ENCODE results near the gene SYNM. TPM values are rescaled to one million over a fixed set of nuclear protein-coding genes. Genes with fewer than 3 reads are reported as not detected.
A peak's percentile ranks its signal among the peaks of the same experiment; 100 is the strongest.

SYNM gene
- total RNA-seq, 2 donors from 2014 or later: 3.3 to 108 TPM

DNA sequence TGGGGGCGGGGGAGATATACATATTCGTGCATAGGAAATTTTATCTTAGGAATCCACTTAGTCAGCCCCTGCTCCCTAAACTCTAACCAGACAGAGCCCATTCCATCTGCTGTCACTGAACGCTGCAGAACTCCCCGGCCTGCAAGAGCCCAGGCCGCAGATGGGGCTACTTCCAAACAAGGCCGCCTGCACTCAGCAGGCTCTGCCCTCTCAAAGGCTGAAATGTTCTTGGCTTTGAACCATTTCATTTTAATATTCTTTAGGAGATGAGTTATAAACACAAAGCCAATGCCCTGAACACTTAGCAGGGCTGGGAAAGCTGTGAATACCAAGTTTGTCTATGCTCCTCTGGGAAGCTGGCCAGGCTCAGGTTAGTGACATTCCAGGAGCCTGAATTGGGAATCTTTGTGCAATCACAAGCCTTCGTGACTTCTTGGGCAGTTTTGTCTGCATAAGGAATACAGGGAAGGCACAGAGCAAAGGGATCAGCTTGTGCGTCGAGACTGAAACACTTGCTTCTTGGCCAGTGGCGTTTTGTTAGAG, 65.0 kb downstream of the SYNM start:
- H3K9me3 ChIP-seq: no peaks in the 10 kb centered on the region
- intact Hi-C loops (cut with DNase I): no loop called here

DNA sequence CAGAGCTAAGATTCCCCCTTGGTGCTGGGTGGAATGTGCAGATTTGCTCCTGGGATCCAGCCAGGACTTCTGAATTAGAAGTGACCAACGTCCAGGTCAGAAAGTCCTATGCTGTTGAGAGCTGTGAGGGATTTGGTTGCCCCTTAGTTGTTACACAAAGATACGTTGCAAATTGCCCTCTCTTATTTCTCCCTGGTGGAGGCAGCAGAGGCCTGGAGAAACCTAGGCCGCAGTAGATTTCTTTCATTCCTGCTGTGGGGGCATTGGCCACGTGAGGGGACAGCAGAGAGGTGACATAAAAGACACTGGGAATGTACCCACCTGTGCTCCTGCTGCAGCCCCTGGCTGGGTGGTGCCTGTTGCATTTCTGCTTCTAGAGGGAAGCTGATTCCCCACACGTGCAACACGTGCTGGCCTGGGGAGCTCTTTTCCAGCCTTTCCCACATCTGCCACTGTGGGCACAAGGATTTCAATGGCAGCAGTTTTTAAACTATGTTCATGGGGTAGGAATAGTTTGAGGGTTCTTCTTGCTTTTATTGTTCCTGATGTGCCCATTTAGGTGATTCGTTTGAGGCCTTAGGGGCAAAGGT, 65.7 kb downstream of the SYNM start:
- no peaks in the 10 kb centered on the region for H3K36me3 ChIP-seq
- TF ChIP-seq, protein P1, sequence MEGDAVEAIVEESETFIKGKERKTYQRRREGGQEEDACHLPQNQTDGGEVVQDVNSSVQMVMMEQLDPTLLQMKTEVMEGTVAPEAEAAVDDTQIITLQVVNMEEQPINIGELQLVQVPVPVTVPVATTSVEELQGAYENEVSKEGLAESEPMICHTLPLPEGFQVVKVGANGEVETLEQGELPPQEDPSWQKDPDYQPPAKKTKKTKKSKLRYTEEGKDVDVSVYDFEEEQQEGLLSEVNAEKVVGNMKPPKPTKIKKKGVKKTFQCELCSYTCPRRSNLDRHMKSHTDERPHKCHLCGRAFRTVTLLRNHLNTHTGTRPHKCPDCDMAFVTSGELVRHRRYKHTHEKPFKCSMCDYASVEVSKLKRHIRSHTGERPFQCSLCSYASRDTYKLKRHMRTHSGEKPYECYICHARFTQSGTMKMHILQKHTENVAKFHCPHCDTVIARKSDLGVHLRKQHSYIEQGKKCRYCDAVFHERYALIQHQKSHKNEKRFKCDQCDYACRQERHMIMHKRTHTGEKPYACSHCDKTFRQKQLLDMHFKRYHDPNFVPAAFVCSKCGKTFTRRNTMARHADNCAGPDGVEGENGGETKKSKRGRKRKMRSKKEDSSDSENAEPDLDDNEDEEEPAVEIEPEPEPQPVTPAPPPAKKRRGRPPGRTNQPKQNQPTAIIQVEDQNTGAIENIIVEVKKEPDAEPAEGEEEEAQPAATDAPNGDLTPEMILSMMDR (IDR thresholded peaks at IDR 0.05): no peak
- intact Hi-C loops (cut with DNase I): no loop called here
- no peaks in the 10 kb centered on the region for H3K4me1 ChIP-seq
- no peaks in the 10 kb centered on the region for H3K27me3 ChIP-seq
- no peak overlapping the region for H3K4me3 ChIP-seq
- no peaks in the 10 kb centered on the region for H3K9me3 ChIP-seq
- no peak for DNase-seq
- H3K9ac ChIP-seq (ENCODE audit: low read depth in 2 of 2, low read length in 2 of 2): no peak overlapping the region
- H3K27ac ChIP-seq: peak overlapping the region; percentile 32

More for the DNA sequence above, 65.0 kb downstream of the SYNM start:
- H3K4me1 ChIP-seq: no peaks in the 10 kb centered on the region
- TF ChIP-seq, protein P1 (IDR thresholded peaks at IDR 0.05): no peak
- H3K36me3 ChIP-seq: no peaks in the 10 kb centered on the region
- no peak overlapping the region for H3K4me3 ChIP-seq
- peak overlapping the region; percentile 32 for H3K27ac ChIP-seq
- no peak for DNase-seq
- peak overlapping the region in 1 of 2 donors; percentile 18 for H3K9ac ChIP-seq (ENCODE audit: low read depth in 2 of 2, low read length in 2 of 2)
- no peaks in the 10 kb centered on the region for H3K27me3 ChIP-seq

DNA sequence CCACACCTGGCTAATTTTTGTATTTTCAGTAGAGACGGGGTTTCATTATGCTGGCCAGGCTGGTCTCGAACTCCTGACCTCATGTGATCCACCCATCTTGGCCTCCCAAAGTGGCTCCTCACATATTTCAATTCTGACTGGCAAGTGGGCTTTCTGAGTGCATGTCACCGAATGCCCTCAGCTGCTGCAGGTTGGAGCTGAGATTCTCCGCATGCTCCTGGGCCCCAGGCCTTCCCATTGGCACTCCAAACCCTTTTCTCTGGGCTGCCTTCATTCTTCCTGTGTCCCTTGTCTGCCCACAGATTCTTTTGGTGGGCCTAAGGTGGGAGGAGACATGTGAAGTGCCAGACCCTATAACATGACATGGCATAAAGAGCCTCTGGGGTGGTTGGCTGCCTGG, 67.3 kb downstream of the SYNM start:
- Histone ChIP-seq H3K9me3 (no peaks in the 10 kb centered on the region), H3K27ac (no peak overlapping the region), H3K9ac (ENCODE audit: low read depth in 2 of 2, low read length in 2 of 2) (no peak overlapping the region), H3K4me3 (no peak overlapping the region), H3K4me1 (no peaks in the 10 kb centered on the region), H3K36me3 (no peaks in the 10 kb centered on the region), H3K27me3 (no peaks in the 10 kb centered on the region)
- TF ChIP-seq, protein P1 (IDR thresholded peaks at IDR 0.05): no peak
- DNase-seq: no peak
- intact Hi-C loops (cut with DNase I): no loop called here

GRCh38 chr15:99172989-99173388, 68.1 kb downstream of the SYNM start:
- Histone ChIP-seq H3K9ac (ENCODE audit: low read depth in 2 of 2, low read length in 2 of 2) (no peak overlapping the region), H3K9me3 (no peaks in the 10 kb centered on the region), H3K27me3 (no peaks in the 10 kb centered on the region), H3K4me1 (no peaks in the 10 kb centered on the region), H3K36me3 (no peaks in the 10 kb centered on the region), H3K4me3 (no peak overlapping the region), H3K27ac (no peak overlapping the region)
- intact Hi-C loops (cut with DNase I): no loop called here
- TF ChIP-seq, protein P1 (IDR thresholded peaks at IDR 0.05): no peak
- no peak for DNase-seq

DNA sequence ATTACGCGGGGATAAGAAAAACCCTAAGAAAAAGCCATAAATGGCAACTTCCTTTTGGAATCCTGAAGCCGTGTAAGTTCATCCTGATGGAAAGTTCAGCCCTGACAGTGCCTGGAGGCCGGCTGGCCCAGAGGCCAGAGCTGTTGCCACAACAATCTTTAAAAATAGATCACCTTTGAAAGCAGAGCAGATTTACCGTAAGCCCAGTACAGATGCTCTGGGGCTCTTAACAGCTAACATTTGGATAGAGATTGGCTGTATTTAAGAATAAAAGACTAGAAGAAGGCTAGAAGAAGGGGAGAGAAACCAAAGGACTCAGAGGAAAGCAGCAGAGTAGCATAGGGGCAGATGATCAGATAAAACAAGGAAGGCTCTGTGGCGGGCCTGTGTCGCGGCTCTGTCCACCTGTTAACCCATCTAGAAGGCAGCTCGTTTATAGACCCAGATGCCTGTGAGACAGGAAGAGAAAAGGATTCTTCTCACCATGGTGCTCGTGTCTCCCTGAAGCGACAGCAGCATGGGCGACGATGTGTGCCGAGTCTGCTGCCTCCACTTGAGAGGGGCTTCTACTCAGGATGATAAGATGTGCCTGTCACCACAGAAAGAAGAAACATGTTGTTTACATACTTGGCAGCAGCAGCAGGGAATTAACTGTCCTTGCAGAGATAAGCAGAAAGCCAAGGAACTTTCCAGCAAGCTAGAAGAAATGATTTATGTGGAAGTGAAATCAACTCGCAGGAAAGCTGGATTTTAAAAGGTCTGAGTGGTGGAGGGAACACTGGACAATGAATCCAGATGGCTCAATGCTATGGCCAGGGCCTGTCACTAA, 69.9 kb downstream of the SYNM start:
- Histone ChIP-seq H3K27ac (peak overlapping the region; percentile 49), H3K9ac (ENCODE audit: low read depth in 2 of 2, low read length in 2 of 2) (no peak overlapping the region), H3K27me3 (no peaks in the 10 kb centered on the region), H3K4me3 (no peak overlapping the region), H3K4me1 (no peaks in the 10 kb centered on the region), H3K9me3 (no peaks in the 10 kb centered on the region), H3K36me3 (no peaks in the 10 kb centered on the region)
- TF ChIP-seq, protein P1 (IDR thresholded peaks at IDR 0.05): no peak
- DNase-seq: no peak
- intact Hi-C loops (cut with DNase I): no loop called here
